Fibroblast of pulmonary artery (primary cell): ENCODE data around the gene LEMD2.

Experiments used
- DNase-seq: peaks from one replicate; pipeline ENCODE4 v3.0.0-alpha.2; 2010; ENCODE audit warnings: low read depth
- H3K4me3 ChIP-seq: replicated peaks from 2 replicates; pipeline ENCODE4 v1.5.1; 2011; ENCODE audit warnings: low read depth, mild to moderate bottlenecking, control low read depth, low read length, moderate library complexity
- CTCF ChIP-seq: IDR thresholded peaks from 2 replicates; pipeline ENCODE4 v1.5.1; 2011; ENCODE audit warnings: mild to moderate bottlenecking, control low read depth, low read length, inconsistent platforms; ENCODE audit errors: missing control alignments

LEMD2 gene

GRCh38 chr6:33770124-33770832 is 18.7 kb downstream of the LEMD2 start:
- no peak overlapping the region for H3K4me3 ChIP-seq
- TF ChIP-seq CTCF: no peak
- no peak for DNase-seq

GRCh38 chr6:33769248-33769821 is 19.6 kb downstream of the LEMD2 start:
- no peak for TF ChIP-seq CTCF
- no peak for DNase-seq
- no peak overlapping the region for H3K4me3 ChIP-seq

- peak; percentile 92 for TF ChIP-seq CTCF
- peak; percentile 86 for DNase-seq
These were observed 20.2 kb downstream of the LEMD2 start for GRCh38 chr6:33768644-33769120.

GRCh38 chr6:33766921-33767907 is 21.7 kb downstream of the LEMD2 start:
- DNase-seq: no peak
- no peak for TF ChIP-seq CTCF
- no peak overlapping the region for H3K4me3 ChIP-seq

More at GRCh38 chr6:33768644-33769120, 20.2 kb downstream of the LEMD2 start:
- H3K4me3 ChIP-seq: no peak overlapping the region

- no peak for TF ChIP-seq CTCF
- no peak for DNase-seq
These were observed 23.6 kb downstream of the LEMD2 start for GRCh38 chr6:33765368-33765767.

GRCh38 chr6:33764036-33764435 is 24.9 kb downstream of the LEMD2 start:
- no peak for DNase-seq
- no peak overlapping the region for H3K4me3 ChIP-seq
- TF ChIP-seq CTCF: no peak

More at GRCh38 chr6:33765368-33765767, 23.6 kb downstream of the LEMD2 start:
- no peak overlapping the region for H3K4me3 ChIP-seq
